Endothelial cell of umbilical vein (primary cell): ENCODE results near the gene FRS2.

ENCODE experiments used
- CTCF ChIP-seq, 2 donors: IDR thresholded peaks; 1 replicate in 1 of 2; 2 replicates in 1 of 2; pipeline ENCODE4 v1.5.1; 2011; ENCODE audit warnings: low read length in 2 of 2, mild to moderate bottlenecking in 2 of 2, moderate library complexity in 2 of 2, control low read depth in 1 of 2, inconsistent platforms in 1 of 2, low read depth in 1 of 2; ENCODE audit not compliant: insufficient read depth in 1 of 2; ENCODE audit errors: extremely low read depth in 1 of 2
- EZH2 ChIP-seq: IDR thresholded peaks from 2 replicates; pipeline ENCODE4 v1.6.1; 2012; ENCODE audit warnings: borderline replicate concordance, low read depth, mild to moderate bottlenecking, moderate library complexity, low read length, inconsistent platforms; ENCODE audit not compliant: severe bottlenecking

- TF ChIP-seq EZH2 (no peak), CTCF (IDR thresholded peaks at IDR 0.05; ENCODE audit: extremely low read depth in 1 of 2, insufficient read depth in 1 of 2, low read depth in 1 of 2, low read length in 2 of 2) (no peak)
Measured at GRCh38 chr12:69519871-69520270, 49.7 kb downstream of the FRS2 start.
